GM11168 (cell line): ENCODE results near the gene ANO6.

Experiments used
- in situ Hi-C: fragments of 300-500 bp; cut with MboI; formaldehyde crosslinking; loops from one replicate; pipeline ENCODE4 v1.12.0; 2022; ENCODE audit warnings: low sequenced_read_pairs; ENCODE audit not compliant: unreplicated experiment

The ANO6 gene

DNA sequence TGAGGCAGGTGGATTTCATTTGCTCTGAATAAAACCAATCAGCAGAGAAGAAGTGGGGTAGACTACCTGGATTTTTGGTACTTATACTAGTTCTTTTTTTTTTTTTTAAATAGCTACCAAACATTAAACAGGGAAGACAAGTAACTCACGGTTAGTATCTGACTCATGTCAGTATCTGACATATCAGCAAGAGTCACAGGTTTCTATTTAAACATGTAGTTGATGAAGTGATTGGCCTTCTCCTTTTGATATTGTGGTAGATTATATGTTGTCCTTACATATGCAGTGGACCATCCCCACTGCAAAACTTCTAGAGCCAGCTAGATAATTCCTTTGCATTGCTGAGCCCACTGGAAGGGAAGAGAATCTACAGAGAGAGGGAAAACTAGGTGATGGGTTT is 208.0 kb downstream of the ANO6 start:
- in situ Hi-C loops = no loop called here

DNA sequence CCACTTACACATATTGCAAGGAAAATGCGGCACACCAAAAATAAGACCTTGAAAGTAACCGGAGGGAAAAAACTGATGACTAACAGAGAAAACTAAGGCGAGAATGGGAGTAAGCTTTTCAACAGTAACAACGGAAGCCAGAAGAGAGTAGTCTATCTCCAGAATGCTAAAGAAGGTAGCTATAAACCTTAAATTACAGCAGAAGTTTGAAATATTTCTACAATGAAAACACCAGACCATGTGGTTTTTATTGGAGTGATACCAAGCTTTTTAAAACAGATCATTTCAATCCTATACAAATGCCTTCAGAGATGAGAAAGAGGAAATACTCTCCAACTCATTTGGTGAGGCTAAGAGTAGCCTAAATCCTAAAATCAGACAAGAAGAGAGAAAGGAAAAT is 209.5 kb downstream of the ANO6 start:
- in situ Hi-C loops = no loop called here

DNA sequence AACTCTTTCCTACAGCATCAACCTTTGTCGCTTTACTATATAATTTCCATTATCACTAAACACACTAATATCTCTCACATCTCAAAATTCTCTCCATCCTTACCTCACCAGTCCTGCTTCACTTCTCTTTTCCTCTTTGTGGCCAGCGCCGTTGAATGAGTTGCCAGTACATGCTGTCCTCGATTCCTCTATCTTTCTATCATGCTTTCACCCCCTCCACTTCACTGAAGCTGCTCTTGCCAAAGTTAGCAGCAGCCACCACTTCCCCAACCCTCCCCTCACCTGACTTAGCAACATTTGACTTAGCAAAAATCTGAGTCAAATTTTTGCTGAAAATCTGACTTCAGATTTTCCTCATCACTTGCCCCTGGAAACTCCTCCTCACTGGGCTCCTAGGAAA is 210.4 kb downstream of the ANO6 start:
- in situ Hi-C loops = no loop called here

GRCh38 chr12:45427042-45427441 is 211.1 kb downstream of the ANO6 start:
- in situ Hi-C loops = no loop called here

DNA sequence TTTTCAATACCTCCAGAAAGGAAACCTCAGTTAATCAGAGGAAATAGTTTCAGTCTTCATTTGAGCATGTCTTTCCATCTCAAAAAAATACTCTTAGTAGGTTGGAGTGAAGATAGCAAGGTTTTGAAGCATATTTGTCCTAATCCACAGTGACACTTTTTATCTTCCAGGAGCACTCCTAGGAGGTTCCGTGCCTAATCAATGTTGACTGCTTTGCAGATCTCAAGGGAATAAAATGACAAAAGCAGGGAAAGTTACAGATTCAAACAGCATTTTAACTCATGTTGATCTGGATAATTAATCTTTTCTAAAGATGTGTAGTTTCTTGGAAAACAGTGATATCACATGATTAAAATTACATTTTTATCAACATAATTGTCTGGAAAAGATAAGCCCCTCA is 213.9 kb downstream of the ANO6 start:
- in situ Hi-C loops = no loop called here

- in situ Hi-C loops = no loop called here
These were observed 215.2 kb downstream of the ANO6 start for GRCh38 chr12:45431126-45431525.

GRCh38 chr12:45432710-45433109 is 216.8 kb downstream of the ANO6 start:
- in situ Hi-C loops = no loop called here

- in situ Hi-C loops = no loop called here
These were observed 217.6 kb downstream of the ANO6 start for GRCh38 chr12:45433441-45433868.

GRCh38 chr12:45434094-45434493 is 218.2 kb downstream of the ANO6 start:
- in situ Hi-C loops = no loop called here

- in situ Hi-C loops = no loop called here
These were observed 220.2 kb downstream of the ANO6 start for GRCh38 chr12:45435945-45436710.

- in situ Hi-C loops = no loop called here
These were observed 223.1 kb downstream of the ANO6 start for GRCh38 chr12:45439039-45439438.

DNA sequence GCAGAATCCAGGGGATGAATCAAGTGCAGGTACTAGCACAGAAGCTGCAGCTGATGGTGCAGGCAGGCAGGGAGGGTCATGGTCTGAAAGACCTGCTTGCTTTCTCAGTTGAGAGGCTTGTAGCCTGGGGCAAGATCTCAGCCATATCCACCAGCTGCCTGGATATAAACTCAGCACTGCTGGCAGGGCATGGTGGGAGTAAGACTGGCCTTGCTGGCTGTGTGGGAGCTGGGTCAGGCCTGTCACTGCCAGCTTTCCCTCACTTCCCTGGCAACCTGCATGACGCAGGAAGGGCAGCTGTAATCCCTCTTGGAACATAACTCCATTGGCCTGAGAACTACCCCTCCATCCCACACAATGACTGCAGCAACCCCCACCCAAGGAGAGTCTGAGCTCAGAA is 230.1 kb downstream of the ANO6 start:
- in situ Hi-C loops = no loop called here

- in situ Hi-C loops = no loop called here
These were observed 242.3 kb downstream of the ANO6 start for GRCh38 chr12:45458238-45458637.

- in situ Hi-C loops = no loop called here
These were observed 243.2 kb downstream of the ANO6 start for GRCh38 chr12:45458854-45459807.

DNA sequence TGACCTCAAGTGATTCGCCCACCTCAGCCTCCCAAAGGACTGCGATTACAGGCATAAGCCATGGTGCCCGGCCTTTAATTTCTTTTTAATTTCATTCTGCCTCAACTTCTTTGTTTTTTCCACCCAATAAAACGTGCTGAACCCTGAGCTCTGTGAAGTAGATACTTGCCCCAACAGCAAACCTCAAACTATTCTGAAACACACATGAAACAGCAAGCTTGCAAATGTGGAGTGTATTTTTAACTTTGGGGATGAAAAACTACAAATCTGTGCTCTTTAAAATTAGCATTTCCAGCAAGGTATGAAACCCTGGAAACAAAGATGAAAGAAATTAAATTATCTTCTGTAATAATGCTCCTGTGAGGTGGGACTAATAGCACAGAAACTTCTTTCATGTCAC is 246.6 kb downstream of the ANO6 start:
- in situ Hi-C loops = no loop called here

DNA sequence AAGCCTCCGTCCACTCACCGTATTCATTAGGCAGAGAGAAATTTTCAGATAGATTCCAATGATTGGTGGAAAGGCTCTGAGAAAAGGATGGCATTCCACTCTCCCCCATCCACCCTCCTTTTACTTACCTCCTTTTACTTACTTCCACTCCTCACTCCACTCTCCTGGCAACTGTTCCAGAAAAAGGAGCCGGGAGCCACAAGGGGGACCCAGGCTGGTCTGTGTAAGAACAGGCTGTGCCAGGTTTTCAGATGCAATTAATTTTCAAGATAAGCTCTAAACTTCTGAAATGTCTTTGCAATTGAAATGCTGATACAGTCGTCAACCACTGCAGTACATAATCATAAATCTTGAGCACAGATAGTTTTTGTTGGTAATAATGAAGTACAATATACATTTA is 248.8 kb downstream of the ANO6 start:
- in situ Hi-C loops = no loop called here

DNA sequence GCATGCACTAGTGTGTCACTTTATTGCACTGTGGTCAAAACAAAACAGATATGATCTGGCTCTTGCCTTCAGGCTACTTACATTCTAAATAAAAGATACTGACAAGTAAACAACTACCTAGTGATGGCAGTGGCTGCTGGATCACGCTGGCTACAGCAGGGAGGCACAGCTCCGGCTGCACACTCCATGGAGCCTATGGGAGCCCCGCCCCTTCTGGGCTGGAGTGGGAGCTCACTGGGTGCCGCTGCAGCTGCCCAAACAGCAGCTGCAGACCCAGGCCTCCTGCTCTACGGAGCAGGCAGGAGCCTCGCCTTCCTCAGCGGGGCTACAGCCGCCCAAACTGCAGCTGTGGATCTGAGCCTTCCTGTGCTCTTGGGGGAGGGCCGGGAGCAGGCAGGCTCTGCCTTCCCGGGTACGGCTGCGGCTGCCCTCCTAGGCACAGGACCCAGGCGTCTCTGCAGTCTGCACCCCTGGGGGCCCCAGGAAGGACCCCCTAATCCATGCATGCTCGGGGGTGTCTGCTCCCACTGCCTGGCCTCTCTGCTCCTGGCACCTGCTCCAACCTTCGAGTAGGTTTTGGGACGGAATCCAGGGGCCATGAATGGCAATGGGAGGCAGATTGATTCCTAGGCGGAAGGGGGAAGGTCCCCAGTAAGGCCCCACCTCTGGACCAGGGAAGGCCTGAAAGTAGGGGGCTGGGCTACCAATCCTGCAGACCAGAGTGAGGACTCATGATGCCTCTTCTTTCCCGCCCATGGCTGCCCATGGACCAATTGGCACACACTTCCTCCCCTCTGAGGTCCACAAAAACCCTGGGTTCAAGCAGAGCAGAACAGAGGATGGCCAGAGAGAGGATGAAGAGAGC is 253.1 kb downstream of the ANO6 start:
- in situ Hi-C loops = no loop called here

DNA sequence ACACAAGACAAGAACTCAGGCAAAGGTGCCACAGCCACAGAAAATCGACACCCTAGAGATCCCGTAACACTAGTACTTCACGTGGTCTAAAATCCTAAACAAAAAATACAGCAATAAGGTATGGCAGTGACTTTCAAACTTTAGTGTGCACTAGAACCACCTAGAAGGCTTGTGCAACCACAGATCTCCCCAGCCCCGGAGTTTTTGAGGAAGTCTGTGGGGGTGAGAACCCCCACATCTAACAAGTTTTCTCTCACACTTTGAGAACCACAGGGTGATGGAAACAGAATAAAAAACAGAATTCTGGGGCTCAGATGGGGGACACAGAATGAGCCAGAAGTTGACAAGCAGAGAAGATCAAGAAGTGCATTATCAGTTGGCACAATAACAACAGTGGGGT is 254.0 kb downstream of the ANO6 start:
- in situ Hi-C loops = no loop called here

DNA sequence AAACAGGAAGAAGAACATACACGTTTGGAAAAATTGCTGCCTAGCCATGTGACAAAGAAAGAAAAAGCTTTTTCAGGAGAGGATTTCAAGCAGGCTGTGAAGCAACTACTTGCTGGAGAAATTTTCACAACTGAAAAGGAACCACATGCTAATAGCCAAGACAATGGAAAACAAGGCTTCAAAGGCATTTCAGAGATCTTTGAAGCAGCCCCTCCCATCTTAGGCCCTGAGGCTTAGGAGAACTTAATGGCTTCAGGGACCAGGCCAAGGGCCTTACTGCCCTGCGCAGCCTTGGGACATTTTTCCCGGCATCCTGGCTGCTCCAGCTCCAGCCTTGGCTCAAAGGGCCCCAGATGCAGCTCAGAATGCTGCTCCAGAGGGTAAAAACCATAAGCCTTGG is 257.7 kb downstream of the ANO6 start:
- in situ Hi-C loops = no loop called here

- in situ Hi-C loops = no loop called here
These were observed 259.7 kb downstream of the ANO6 start for GRCh38 chr12:45475594-45475993.
